HepG2 (cell line): ENCODE data around the gene METAP2. TPM values are rescaled to one million over a fixed set of nuclear protein-coding genes. Genes with fewer than 3 reads are reported as not detected.
A peak's percentile ranks its signal among the peaks of the same experiment; 100 is the strongest.

Experiments used
- NCOA2 ChIP-seq: sonication (generic); formaldehyde crosslinking; IDR thresholded peaks from 2 replicates; pipeline ENCODE4 v1.8.0; 2022; ENCODE audit warnings: inconsistent platforms
- PBX2 ChIP-seq: IDR thresholded peaks from 2 replicates; pipeline ENCODE4 v1.6.1; 2016; ENCODE audit warnings: control low read depth
- POLR2A ChIP-seq, 2 experiments: IDR thresholded peaks; 2 replicates each; pipeline ENCODE4 v1.6.1; 2011; ENCODE audit warnings: low read depth in 2 of 2, low read length in 2 of 2, mild to moderate bottlenecking in 1 of 2, moderate library complexity in 1 of 2; ENCODE audit not compliant: insufficient read depth in 1 of 2
- RAD21 ChIP-seq: fragments of 450-650 bp; formaldehyde crosslinking; IDR thresholded peaks from 2 replicates; pipeline ENCODE4 v1.5.0; 2020; ENCODE audit warnings: mild to moderate bottlenecking
- SAFB2 ChIP-seq: sonication (generic); formaldehyde crosslinking; IDR thresholded peaks from 2 replicates; pipeline ENCODE4 v1.5.1; 2020; ENCODE audit warnings: missing genetic modification reagents, low read depth, mild to moderate bottlenecking, borderline replicate concordance
- SP5 ChIP-seq: IDR thresholded peaks from 2 replicates; pipeline ENCODE4 v1.6.1; 2016; ENCODE audit warnings: low read depth, borderline replicate concordance
- THAP8 ChIP-seq: sonication (generic); formaldehyde crosslinking; IDR thresholded peaks from 2 replicates; pipeline ENCODE4 v1.5.1; 2020; ENCODE audit warnings: missing genetic modification reagents, mild to moderate bottlenecking, borderline replicate concordance
- YY1 ChIP-seq: IDR thresholded peaks from 2 replicates; pipeline ENCODE4 v1.6.1; 2011; ENCODE audit warnings: low read length, low read depth, moderate library complexity, mild to moderate bottlenecking; ENCODE audit not compliant: insufficient read depth, insufficient replicate concordance
- ZBTB42 ChIP-seq: sonication (generic); formaldehyde crosslinking; IDR thresholded peaks from 2 replicates; pipeline ENCODE4 v1.5.0; 2020; ENCODE audit warnings: mild to moderate bottlenecking, missing genetic modification reagents
- ZBTB43 ChIP-seq: sonication (generic); formaldehyde crosslinking; conservative IDR thresholded peaks from 2 replicates; pipeline ENCODE4 v1.4.0; 2020; ENCODE audit warnings: missing genetic modification reagents
- ZFX ChIP-seq: sonication (generic); formaldehyde crosslinking; IDR thresholded peaks from 2 replicates; pipeline ENCODE4 v1.4.0; 2020; ENCODE audit warnings: mild to moderate bottlenecking, low read depth, missing genetic modification reagents, moderate library complexity
- ZKSCAN8 ChIP-seq: IDR thresholded peaks from 2 replicates; pipeline ENCODE4 v1.6.1; 2016; ENCODE audit warnings: borderline replicate concordance, missing genetic modification reagents, missing compliant biosample characterization
- ZMYM4 ChIP-seq: sonication (generic); formaldehyde crosslinking; IDR thresholded peaks from 2 replicates; pipeline ENCODE4 v1.8.1; 2023; ENCODE audit warnings: mild to moderate bottlenecking, missing genetic modification reagents
- ZNF143 ChIP-seq: sonication (generic); formaldehyde crosslinking; IDR thresholded peaks from 2 replicates; pipeline ENCODE4 v1.4.0; 2020; ENCODE audit warnings: missing genetic modification reagents
- ZNF207 ChIP-seq: fragments of 450-650 bp; IDR thresholded peaks from 2 replicates; pipeline ENCODE4 v1.6.1; 2016; ENCODE audit warnings: antibody characterized with exemption, borderline replicate concordance
- ZNF230 ChIP-seq: sonication (generic); formaldehyde crosslinking; IDR thresholded peaks from 2 replicates; pipeline ENCODE4 v1.4.0; 2020; ENCODE audit warnings: mild to moderate bottlenecking, missing genetic modification reagents
- ZNF232 ChIP-seq: sonication (generic); formaldehyde crosslinking; IDR thresholded peaks from 2 replicates; pipeline ENCODE4 v1.4.0; 2020; ENCODE audit warnings: missing genetic modification reagents, borderline replicate concordance
- ZNF335 ChIP-seq: sonication (generic); formaldehyde crosslinking; IDR thresholded peaks from 2 replicates; pipeline ENCODE4 v1.4.0; 2020; ENCODE audit warnings: missing genetic modification reagents
- ZNF343 ChIP-seq: sonication (generic); formaldehyde crosslinking; IDR thresholded peaks from 2 replicates; pipeline ENCODE4 v1.4.0; 2020; ENCODE audit warnings: mild to moderate bottlenecking, missing genetic modification reagents
- ZNF598 ChIP-seq: sonication (generic); formaldehyde crosslinking; IDR thresholded peaks from 2 replicates; pipeline ENCODE4 v1.5.1; 2020; ENCODE audit warnings: mild to moderate bottlenecking, missing genetic modification reagents, borderline replicate concordance
- ZNF773 ChIP-seq: sonication (generic); formaldehyde crosslinking; IDR thresholded peaks from 2 replicates; pipeline ENCODE4 v1.4.0; 2020; ENCODE audit warnings: missing genetic modification reagents, borderline replicate concordance
- ZNF891 ChIP-seq: sonication (generic); formaldehyde crosslinking; IDR thresholded peaks from 2 replicates; pipeline ENCODE4 v1.5.0; 2020; ENCODE audit warnings: mild to moderate bottlenecking, missing genetic modification reagents
- polyA plus RNA-seq, 8 experiments: library from polyadenylated mRNA; depleted of rRNA in 3 of 8; stranded (reverse) in 7 of 8; unstranded in 1 of 8; fragments of >200 nt; fragmentation: Illumina TruSeq in 4 of 8; extraction: Trizol in 4 of 8; gene quantifications; 2 replicates each; pipeline versions ENCODE4 v1.2.1 to v1.2.3, GENCODE V29; 2011 to 2016; ENCODE audit warnings: low read depth in 4 of 8, missing spikeins in 1 of 8, mixed read lengths in 1 of 8; ENCODE audit not compliant: insufficient read depth in 1 of 8
- total RNA-seq, 5 experiments: library from RNA; depleted of rRNA; stranded (reverse); fragments of >200 nt; fragmentation: Illumina TruSeq; extraction: Trizol; gene quantifications; 2 replicates each; pipeline ENCODE4 v1.2.3, GENCODE V29; 2016; ENCODE audit warnings: low read depth in 1 of 5
- TF ChIP-seq, protein P1 (sequence below): sonication (generic); formaldehyde crosslinking; IDR thresholded peaks from 2 replicates; pipeline ENCODE4 v1.4.0; 2020; ENCODE audit warnings: mild to moderate bottlenecking, missing genetic modification reagents
- TF ChIP-seq, protein P2 (sequence below): sonication (generic); formaldehyde crosslinking; IDR thresholded peaks from 2 replicates; pipeline ENCODE4 v1.5.0; 2020; ENCODE audit warnings: missing genetic modification reagents

Gene METAP2
- total and polyA plus RNA-seq, 2 of the 13 experiments (the other 11 are each of a cell fraction or from before 2014, with no cell fraction given) = 67.8 to 131 TPM

GRCh38 chr12:95473884-95474659 is at the start of gene METAP2 (continued):
- peak; percentile 21; the same call in 1 of the 2 replicates for TF ChIP-seq THAP8 (CRISPR knock-in tag)
- TF ChIP-seq SAFB2 (CRISPR knock-in tag) = 0 out of 2 replicates have a peak, but pooled peaks have one; percentile 38
- TF ChIP-seq RAD21 (CRISPR knock-in tag) = 0 out of 2 replicates have a peak, but pooled peaks have one; percentile 38
- peak; percentile 94 to 95 for TF ChIP-seq POLR2A (IDR thresholded peaks at IDR 0.05; ENCODE audit: insufficient read depth in 1 of 2, low read depth in 2 of 2, low read length in 2 of 2)
- TF ChIP-seq ZNF891 (CRISPR knock-in tag) = peak; percentile 86; the same call in 1 of the 2 replicates
- TF ChIP-seq ZNF335 (CRISPR knock-in tag) = peak; percentile 64; the same call in 1 of the 2 replicates
- TF ChIP-seq, protein P1, sequence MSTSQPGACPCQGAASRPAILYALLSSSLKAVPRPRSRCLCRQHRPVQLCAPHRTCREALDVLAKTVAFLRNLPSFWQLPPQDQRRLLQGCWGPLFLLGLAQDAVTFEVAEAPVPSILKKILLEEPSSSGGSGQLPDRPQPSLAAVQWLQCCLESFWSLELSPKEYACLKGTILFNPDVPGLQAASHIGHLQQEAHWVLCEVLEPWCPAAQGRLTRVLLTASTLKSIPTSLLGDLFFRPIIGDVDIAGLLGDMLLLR (CRISPR knock-in tag) = peak; percentile 42; the same call in 1 of the 2 replicates
- TF ChIP-seq SP5 (CRISPR knock-in tag) = peak; percentile 50; the same call in 1 of the 2 replicates
- peak; percentile 57; the same call in 1 of the 2 replicates for TF ChIP-seq ZKSCAN8 (CRISPR knock-in tag)
- TF ChIP-seq ZBTB42 (CRISPR knock-in tag) = peak; percentile 37; the same call in 1 of the 2 replicates
- peak; percentile 59; the same call in 1 of the 2 replicates for TF ChIP-seq NCOA2 (CRISPR knock-in tag)
- TF ChIP-seq PBX2 (CRISPR knock-in tag) = no peak
- peak; percentile 72 for TF ChIP-seq ZBTB43
- no peak for TF ChIP-seq ZNF207
- peak; percentile 91 for TF ChIP-seq ZNF143 (CRISPR knock-in tag)
- TF ChIP-seq ZNF343 (CRISPR knock-in tag) = no peak
- peak; percentile 91 for TF ChIP-seq ZMYM4
- peak; percentile 93 for TF ChIP-seq YY1
- peak; percentile 76; the same call in 1 of the 2 replicates for TF ChIP-seq ZNF232 (CRISPR knock-in tag)
- TF ChIP-seq ZNF773 (CRISPR knock-in tag) = peak; percentile 71; the same call in 1 of the 2 replicates
- peak; percentile 38; the same call in 1 of the 2 replicates for TF ChIP-seq ZNF230 (CRISPR knock-in tag)
- TF ChIP-seq ZNF598 (CRISPR knock-in tag) = 0 out of 2 replicates have a peak, but pooled peaks have one; percentile 29
- TF ChIP-seq, protein P2, sequence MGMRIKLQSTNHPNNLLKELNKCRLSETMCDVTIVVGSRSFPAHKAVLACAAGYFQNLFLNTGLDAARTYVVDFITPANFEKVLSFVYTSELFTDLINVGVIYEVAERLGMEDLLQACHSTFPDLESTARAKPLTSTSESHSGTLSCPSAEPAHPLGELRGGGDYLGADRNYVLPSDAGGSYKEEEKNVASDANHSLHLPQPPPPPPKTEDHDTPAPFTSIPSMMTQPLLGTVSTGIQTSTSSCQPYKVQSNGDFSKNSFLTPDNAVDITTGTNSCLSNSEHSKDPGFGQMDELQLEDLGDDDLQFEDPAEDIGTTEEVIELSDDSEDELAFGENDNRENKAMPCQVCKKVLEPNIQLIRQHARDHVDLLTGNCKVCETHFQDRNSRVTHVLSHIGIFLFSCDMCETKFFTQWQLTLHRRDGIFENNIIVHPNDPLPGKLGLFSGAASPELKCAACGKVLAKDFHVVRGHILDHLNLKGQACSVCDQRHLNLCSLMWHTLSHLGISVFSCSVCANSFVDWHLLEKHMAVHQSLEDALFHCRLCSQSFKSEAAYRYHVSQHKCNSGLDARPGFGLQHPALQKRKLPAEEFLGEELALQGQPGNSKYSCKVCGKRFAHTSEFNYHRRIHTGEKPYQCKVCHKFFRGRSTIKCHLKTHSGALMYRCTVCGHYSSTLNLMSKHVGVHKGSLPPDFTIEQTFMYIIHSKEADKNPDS (CRISPR knock-in tag) = 0 out of 2 replicates have a peak, but pooled peaks have one; percentile 66
- peak; percentile 98 for TF ChIP-seq ZFX (CRISPR knock-in tag)
